AG09319 (cell line): ENCODE data around the gene N4BP2.

ENCODE experiments used
- DNase-seq: peaks from one replicate; pipeline ENCODE4 v3.0.0-alpha.2; 2010; ENCODE audit warnings: low read depth; ENCODE audit errors: extremely low read depth
- CTCF ChIP-seq: IDR thresholded peaks from 2 replicates; pipeline ENCODE4 v1.5.1; 2011; ENCODE audit warnings: low read depth, mild to moderate bottlenecking, inconsistent platforms, low read length, moderate library complexity

N4BP2 gene

GRCh38 chr4:40183615-40184411, 127.2 kb downstream of the N4BP2 start:
- no peak for DNase-seq
- no peak for TF ChIP-seq CTCF

- no peak for DNase-seq
- no peak for TF ChIP-seq CTCF
Observed at GRCh38 chr4:40185830-40186664, 129.4 kb downstream of the N4BP2 start.

GRCh38 chr4:40186665-40187014, 130.0 kb downstream of the N4BP2 start:
- TF ChIP-seq CTCF, result no peak
- DNase-seq, result no peak

GRCh38 chr4:40187386-40187906, 130.8 kb downstream of the N4BP2 start:
- DNase-seq, result no peak
- no peak for TF ChIP-seq CTCF

- no peak for DNase-seq
- no peak for TF ChIP-seq CTCF
Observed at GRCh38 chr4:40190019-40190418, 133.4 kb downstream of the N4BP2 start.

GRCh38 chr4:40190465-40190864, 133.8 kb downstream of the N4BP2 start:
- TF ChIP-seq CTCF, result no peak
- DNase-seq, result no peak
